Endothelial cell of umbilical vein (primary cell): Measurements from ENCODE around the gene NOP16. TPM values are rescaled to one million over a fixed set of nuclear protein-coding genes. Genes with fewer than 3 reads are reported as not detected.
A peak's percentile ranks its signal among the peaks of the same experiment; 100 is the strongest.

Experiments
- BruUV-seq: library from RNA; stranded (reverse); fragments of 400-500 nt; replicated peaks from 2 replicates; lab custom pipeline; 2021; lab: Mats Ljungman, UMichigan
- CTCF ChIA-PET: fragments of 300-600, 350-600 bp; sonication (Branson Sonifier 250); formaldehyde crosslinking; loops from one replicate; lab custom pipeline; 2021; ENCODE audit warnings: antibody characterized with exemption, inconsistent platforms; lab: Charles Lee
- POLR2A ChIA-PET: fragments of 300-600, 350-600 bp; sonication (Branson Sonifier 250); formaldehyde crosslinking; loops from one replicate; lab custom pipeline; 2021; ENCODE audit warnings: antibody characterized with exemption, inconsistent platforms; lab: Charles Lee
- DNase-seq: peaks from one replicate; pipeline ENCODE4 v3.0.0-alpha.2; 2011; ENCODE audit warnings: low read depth, low spot score
- FAIRE-seq: peaks from 2 replicates; lab custom pipeline; 2011; peaks lifted over from hg19 to GRCh38; lab: Jason Lieb, UNC
- H2AFZ ChIP-seq: 2 replicates; pipeline ENCODE4 v1.6.0; 2012; ENCODE audit warnings: low read depth, low read length, control low read depth, inconsistent platforms
- H3K27ac ChIP-seq: 2 replicates; pipeline ENCODE4 v1.5.1; 2011; ENCODE audit warnings: low read depth, mild to moderate bottlenecking, control low read depth, low read length, moderate library complexity; ENCODE audit not compliant: insufficient read depth
- H3K27me3 ChIP-seq, 2 experiments: 2 replicates each; pipeline versions ENCODE4 v1.6.0 to v1.6.1; 2011; ENCODE audit warnings: low read length in 2 of 2, mixed read lengths in 1 of 2; ENCODE audit not compliant: control insufficient read depth in 2 of 2, insufficient read depth in 2 of 2
- H3K36me3 ChIP-seq, 2 experiments: 2 replicates in 1 of 2; 3 replicates in 1 of 2; pipeline ENCODE4 v1.5.1; 2011; ENCODE audit warnings: low read length in 2 of 2, mild to moderate bottlenecking in 1 of 2, moderate library complexity in 1 of 2; ENCODE audit not compliant: control insufficient read depth in 2 of 2, insufficient read depth in 2 of 2; ENCODE audit errors: extremely low read depth in 1 of 2
- H3K4me1 ChIP-seq: 3 replicates; pipeline ENCODE4 v1.5.1; 2011; ENCODE audit warnings: mild to moderate bottlenecking, low read length; ENCODE audit not compliant: control insufficient read depth, insufficient read depth; ENCODE audit errors: extremely low read depth
- H3K4me2 ChIP-seq: 2 replicates; pipeline ENCODE4 v1.6.1; 2011; ENCODE audit warnings: low read length, control low read depth, mixed read lengths; ENCODE audit not compliant: insufficient read depth
- H3K4me3 ChIP-seq, 3 experiments: fragments of 200-600 bp in 1 of 3; sonication (generic), shearing (Covaris generic) in 1 of 3; replicated peaks in 1 of 3; 2 replicates each; pipeline ENCODE4 v1.5.1; 2011 to 2016; ENCODE audit warnings: control low read depth in 3 of 3, low read length in 3 of 3, mild to moderate bottlenecking in 2 of 3, inconsistent platforms in 1 of 3, low read depth in 1 of 3, moderate library complexity in 1 of 3; ENCODE audit not compliant: insufficient read depth in 1 of 3
- H3K79me2 ChIP-seq: 2 replicates; pipeline ENCODE4 v1.6.0; 2012; ENCODE audit warnings: low read length, inconsistent platforms; ENCODE audit not compliant: control insufficient read depth, insufficient read depth
- H3K9ac ChIP-seq: replicated peaks from 2 replicates; pipeline ENCODE3; 2011; ENCODE audit warnings: low read length, control low read depth; ENCODE audit not compliant: insufficient read depth; ENCODE audit errors: extremely low read depth
- H3K9me1 ChIP-seq: replicated peaks from 3 replicates; pipeline ENCODE4 v1.6.0; 2011; ENCODE audit warnings: mild to moderate bottlenecking, low read length; ENCODE audit not compliant: control insufficient read depth, insufficient read depth; ENCODE audit errors: extremely low read depth
- H3K9me3 ChIP-seq: replicated peaks from 2 replicates; pipeline ENCODE4 v1.5.1; 2012; ENCODE audit warnings: low read length, inconsistent platforms; ENCODE audit not compliant: control insufficient read depth, insufficient read depth
- H4K20me1 ChIP-seq: replicated peaks from 2 replicates; pipeline ENCODE3; 2011; ENCODE audit warnings: mild to moderate bottlenecking, low read length; ENCODE audit not compliant: control insufficient read depth, insufficient read depth; ENCODE audit errors: extremely low read depth
- CTCF ChIP-seq, 2 donors: IDR thresholded peaks; 1 replicate in 1 of 2; 2 replicates in 1 of 2; pipeline ENCODE4 v1.5.1; 2011; ENCODE audit warnings: low read length in 2 of 2, mild to moderate bottlenecking in 2 of 2, moderate library complexity in 2 of 2, control low read depth in 1 of 2, inconsistent platforms in 1 of 2, low read depth in 1 of 2; ENCODE audit not compliant: insufficient read depth in 1 of 2; ENCODE audit errors: extremely low read depth in 1 of 2
- EZH2 ChIP-seq: IDR thresholded peaks from 2 replicates; pipeline ENCODE4 v1.6.1; 2012; ENCODE audit warnings: borderline replicate concordance, low read depth, mild to moderate bottlenecking, moderate library complexity, low read length, inconsistent platforms; ENCODE audit not compliant: severe bottlenecking
- FOS ChIP-seq: IDR thresholded peaks from 2 replicates; pipeline ENCODE4 v1.6.1; 2011; ENCODE audit warnings: mild to moderate bottlenecking, low read length, moderate library complexity, borderline replicate concordance; ENCODE audit not compliant: insufficient read depth
- GATA2 ChIP-seq: IDR thresholded peaks from 2 replicates; pipeline ENCODE4 v1.7.0; 2011; ENCODE audit warnings: low read depth, mild to moderate bottlenecking, moderate library complexity, mixed read lengths, low read length; ENCODE audit not compliant: insufficient read length, insufficient read depth
- JUN ChIP-seq: IDR thresholded peaks from 2 replicates; pipeline ENCODE4 v1.6.1; 2011; ENCODE audit warnings: borderline replicate concordance, low read depth; ENCODE audit not compliant: insufficient read length, insufficient read depth
- MAX ChIP-seq: IDR thresholded peaks from 2 replicates; pipeline ENCODE4 v1.6.1; 2011; ENCODE audit not compliant: insufficient read depth, insufficient read length
- MYC ChIP-seq: IDR thresholded peaks from one replicate; pipeline ENCODE4 v1.6.1; 2011; ENCODE audit warnings: mild to moderate bottlenecking, low read depth, low read length
- POLR2A ChIP-seq: IDR thresholded peaks from 2 replicates; pipeline ENCODE4 v1.6.1; 2012; ENCODE audit warnings: low read depth, mild to moderate bottlenecking, control low read depth, low read length
- POLR2AphosphoS5 ChIP-seq: IDR thresholded peaks from 2 replicates; pipeline ENCODE4 v1.6.1; 2012; ENCODE audit warnings: low read depth, mild to moderate bottlenecking, control low read depth, low read length, moderate library complexity; ENCODE audit not compliant: insufficient read depth
- dilution Hi-C: fragments of 300-500 bp; cut with MboI; formaldehyde crosslinking; loops from one replicate; pipeline ENCODE4 v1.15.0; 2019; ENCODE audit warnings: low sequenced_read_pairs; ENCODE audit not compliant: extremely low pct_ligation_motif_present
- intact Hi-C: fragments of 100-400 bp; cut with micrococcal nuclease; formaldehyde crosslinking; loops from one replicate; pipeline ENCODE4 v1.10.0; 2022
- polyA plus RNA-seq, 4 experiments: library from polyadenylated mRNA; depleted of rRNA in 3 of 4; stranded (reverse) in 3 of 4; unstranded in 1 of 4; fragments of >200 nt; gene quantifications; 2 replicates each; pipeline versions ENCODE4 v1.2.1 to v1.2.3, GENCODE V29; 2011 to 2012; ENCODE audit warnings: missing spikeins in 1 of 4
- total RNA-seq: library from RNA; stranded (reverse); gene quantifications from 2 replicates; pipeline ENCODE4 v1.2.3, GENCODE V29; 2021

NOP16 gene
- total and polyA plus RNA-seq, 2 donors (not counting 3 experiments of a cell fraction or from before 2014, with no cell fraction given): 41.1 to 47.4 TPM

- CTCF ChIA-PET: no interaction called here
- Histone ChIP-seq H3K27ac (peak overlapping the region; percentile 68), H3K4me1 (peaks cover 24% of the 10 kb centered on the region), H3K27me3 (no peaks in the 10 kb centered on the region), H3K4me3 (peak overlapping the region in 1 of 3 experiments; percentile 32), H4K20me1 (no peaks in the 10 kb centered on the region), H3K9ac (peak overlapping the region; percentile 71), H3K9me3 (no peaks in the 10 kb centered on the region), H2AFZ (peak overlapping the region; percentile 86), H3K9me1 (no peaks in the 10 kb centered on the region), H3K36me3 (no peaks in the 10 kb centered on the region), H3K79me2 (no peaks in the 10 kb centered on the region), H3K4me2 (peak overlapping the region; percentile 82)
- intact Hi-C loops (loop anchor here (1.0 kb wide), 2 partner anchors 12 to 20 kb away; partner anchors contain the start of genes CLTB and FAF2), dilution Hi-C loops (no loop called here)
- POLR2A ChIA-PET: no interaction called here
- TF ChIP-seq POLR2AphosphoS5: no peak
- no peak for TF ChIP-seq MAX
- TF ChIP-seq FOS: no peak
- TF ChIP-seq GATA2: no peak
- TF ChIP-seq EZH2: no peak
- no peak for TF ChIP-seq POLR2A
- no peak for TF ChIP-seq CTCF (IDR thresholded peaks at IDR 0.05; ENCODE audit: extremely low read depth in 1 of 2, insufficient read depth in 1 of 2, low read depth in 1 of 2, low read length in 2 of 2)
- TF ChIP-seq JUN: no peak
- no peak for TF ChIP-seq MYC
- FAIRE-seq (peak; percentile 21), DNase-seq (peak; percentile 47)
- no TSS peak for BruUV-seq
These were observed 48.3 kb upstream of the NOP16 start for GRCh38 chr5:176436656-176437055.
